Measurements from ENCODE around the gene ATG2A. TPM values are rescaled to one million over a fixed set of nuclear protein-coding genes. Genes with fewer than 3 reads are reported as not detected.
A peak's percentile ranks its signal among the peaks of the same experiment; 100 is the strongest.

ATG2A gene
- total and polyA plus RNA-seq, 7 donors = 11.0 to 21.6 (median 19.5) TPM

- DNase-seq (peak in 1 of 2 donors; percentile 38), ATAC-seq (peak; percentile 14 to 48 (median 26))
- intact Hi-C loops (cut with DNase I) = no loop called here
- Histone ChIP-seq H3K27me3 (ENCODE audit: insufficient read depth in 3 of 3, low read length in 2 of 3) (no peaks in the 10 kb centered on the region), H3K9me3 (no peaks in the 10 kb centered on the region), H3K36me3 (ENCODE audit: insufficient read depth in 1 of 2, low read depth in 1 of 2) (no peaks in the 10 kb centered on the region), H3K4me1 (peaks cover 81% of the 10 kb centered on the region), H3K27ac (peak overlapping the region; percentile 98), H3K4me3 (peak overlapping the region; percentile 46)
- TF ChIP-seq CTCF (IDR thresholded peaks at IDR 0.05) = no peak
- WGBS, 3 donors = 25 to 51% (median 35%) methylated on average over 15 of the region's 15 CpGs
Observed at GRCh38 chr11:64865286-64866172, 51.5 kb downstream of the ATG2A start.

- Histone ChIP-seq H3K4me1 (peaks cover 81% of the 10 kb centered on the region), H3K27ac (peak overlapping the region; percentile 98), H3K36me3 (ENCODE audit: insufficient read depth in 1 of 2, low read depth in 1 of 2) (peaks cover 0 to 4% of the 10 kb centered on the region in 2 donors), H3K27me3 (ENCODE audit: insufficient read depth in 3 of 3, low read length in 2 of 3) (no peaks in the 10 kb centered on the region), H3K4me3 (peak overlapping the region; percentile 46), H3K9me3 (no peaks in the 10 kb centered on the region)
- DNase-seq (peak; percentile 80 to 89), ATAC-seq (peak; percentile 77 to 87 (median 80))
- intact Hi-C loops (cut with DNase I) = no loop called here
- no peak for TF ChIP-seq CTCF (IDR thresholded peaks at IDR 0.05)
- WGBS, 3 donors = 22 to 43% (median 29%) methylated on average over 18 of the region's 18 CpGs
Observed at GRCh38 chr11:64864473-64865285, 52.3 kb downstream of the ATG2A start.

- ATAC-seq (peak in 2 of 4 donors; percentile 3 to 4), DNase-seq (peak in 1 of 2 donors; percentile 53)
- Histone ChIP-seq H3K36me3 (ENCODE audit: insufficient read depth in 1 of 2, low read depth in 1 of 2) (peaks cover 0 to 10% of the 10 kb centered on the region in 2 donors), H3K4me1 (peaks cover 81% of the 10 kb centered on the region), H3K9me3 (no peaks in the 10 kb centered on the region), H3K27ac (peak overlapping the region; percentile 98), H3K27me3 (ENCODE audit: insufficient read depth in 3 of 3, low read length in 2 of 3) (no peaks in the 10 kb centered on the region), H3K4me3 (peak overlapping the region; percentile 46)
- 14 to 25% (median 16%) methylated on average over 9 of the region's 9 CpGs for WGBS, 3 donors
- intact Hi-C loops (cut with DNase I) = no loop called here
- TF ChIP-seq CTCF (IDR thresholded peaks at IDR 0.05) = no peak
Observed at GRCh38 chr11:64864135-64864472, 52.9 kb downstream of the ATG2A start.

GRCh38 chr11:64863391-64864060 is 53.5 kb downstream of the ATG2A start:
- DNase-seq (no peak), ATAC-seq (peak in 1 of 4 donors; percentile 20)
- Histone ChIP-seq H3K9me3 (no peaks in the 10 kb centered on the region), H3K4me1 (peaks cover 81% of the 10 kb centered on the region), H3K27me3 (ENCODE audit: insufficient read depth in 3 of 3, low read length in 2 of 3) (no peaks in the 10 kb centered on the region), H3K36me3 (ENCODE audit: insufficient read depth in 1 of 2, low read depth in 1 of 2) (peaks cover 0 to 15% of the 10 kb centered on the region in 2 donors), H3K27ac (peak overlapping the region; percentile 98), H3K4me3 (peak overlapping the region; percentile 46)
- TF ChIP-seq CTCF (IDR thresholded peaks at IDR 0.05) = no peak
- 29 to 48% (median 32%) methylated on average over 22 to 23 of the region's 23 CpGs for WGBS, 3 donors
- intact Hi-C loops (cut with DNase I) = loop anchor here in 1 of 2 donors (2.0 kb wide), 1 partner anchor 13 kb away; no protein-coding TSS in a partner anchor

Data from psoas muscle (tissue), 8 donors.